CD4-positive, alpha-beta memory T cell (primary cell): Measurements from ENCODE around the gene SF3B1. TPM values are rescaled to one million over a fixed set of nuclear protein-coding genes. Genes with fewer than 3 reads are reported as not detected.

Source experiments
- CTCF ChIA-PET: fragments of 350-600 bp; sonication (Branson Sonifier 250); formaldehyde crosslinking; loops from one replicate; lab custom pipeline; 2021; ENCODE audit warnings: inconsistent platforms; ENCODE audit not compliant: partially characterized antibody; lab: Charles Lee
- POLR2A ChIA-PET: fragments of 350-600 bp; sonication (Branson Sonifier 250); formaldehyde crosslinking; loops from one replicate; lab custom pipeline; 2021; ENCODE audit not compliant: partially characterized antibody; lab: Charles Lee
- DNase-seq, 5 donors: peaks; one replicate each; pipeline versions ENCODE4 v3.0.0 to v3.0.0-alpha.2; 2020 to 2022; ENCODE audit warnings: mixed read lengths in 1 of 5
- H3K27ac ChIP-seq: one replicate; pipeline ENCODE4 v1.7.0; 2013; ENCODE audit warnings: low read depth, low read length
- H3K27me3 ChIP-seq: 2 replicates; pipeline ENCODE4 v1.7.0; 2013; ENCODE audit warnings: mild to moderate bottlenecking, low read length, moderate library complexity; ENCODE audit not compliant: insufficient read depth
- H3K36me3 ChIP-seq: 2 replicates; pipeline ENCODE4 v1.7.0; 2013; ENCODE audit warnings: mild to moderate bottlenecking, low read length, moderate library complexity; ENCODE audit not compliant: insufficient read depth
- H3K4me1 ChIP-seq: 2 replicates; pipeline ENCODE4 v1.7.0; 2013; ENCODE audit warnings: mild to moderate bottlenecking, low read length, moderate library complexity; ENCODE audit not compliant: insufficient read depth
- H3K4me3 ChIP-seq, 2 donors: one replicate each; pipeline ENCODE4 v1.7.0; 2013; ENCODE audit warnings: low read length in 2 of 2, mild to moderate bottlenecking in 1 of 2
- H3K9me3 ChIP-seq, 2 donors: one replicate each; pipeline ENCODE4 v1.7.0; 2013; ENCODE audit warnings: low read length in 2 of 2, control low read depth in 1 of 2; ENCODE audit not compliant: control insufficient read depth in 1 of 2
- H3K27ac Mint-ChIP-seq, 7 donors: one replicate each; pipeline ENCODE4 v1.8.0; 2020 to 2021; ENCODE audit warnings: mixed read lengths in 7 of 7, mild to moderate bottlenecking in 6 of 7, inconsistent platforms in 3 of 7, moderate library complexity in 3 of 7
- H3K27me3 Mint-ChIP-seq, 2 donors: one replicate each; pipeline ENCODE4 v1.8.0; 2020 to 2021; ENCODE audit warnings: mixed read lengths in 2 of 2
- H3K36me3 Mint-ChIP-seq, 2 donors: one replicate each; pipeline ENCODE4 v1.8.0; 2020 to 2021; ENCODE audit warnings: mixed read lengths in 2 of 2, inconsistent platforms in 1 of 2, mild to moderate bottlenecking in 1 of 2
- H3K4me1 Mint-ChIP-seq, 4 donors: one replicate each; pipeline ENCODE4 v1.8.0; 2020 to 2021; ENCODE audit warnings: mixed read lengths in 4 of 4, mild to moderate bottlenecking in 1 of 4
- H3K4me3 Mint-ChIP-seq, 8 donors: one replicate each; pipeline ENCODE4 v1.8.0; 2020 to 2021; ENCODE audit warnings: mixed read lengths in 8 of 8, mild to moderate bottlenecking in 7 of 8, moderate library complexity in 6 of 8, inconsistent platforms in 3 of 8
- H3K9me3 Mint-ChIP-seq, 8 donors: one replicate each; pipeline ENCODE4 v1.8.0; 2020 to 2021; ENCODE audit warnings: mixed read lengths in 8 of 8, mild to moderate bottlenecking in 5 of 8, inconsistent platforms in 3 of 8, moderate library complexity in 1 of 8
- intact Hi-C: fragments of 100-400 bp; cut with micrococcal nuclease; formaldehyde crosslinking; loops from one replicate; pipeline ENCODE4 v1.15.1; 2023
- polyA plus RNA-seq, 2 donors: library from polyadenylated mRNA; unstranded; fragments of 300-500 nt; fragmentation: Illumina TruSeq; gene quantifications; one replicate each; pipeline ENCODE4 v1.2.3, GENCODE V29; 2021
- total RNA-seq, 2 experiments: library from RNA; stranded (reverse); gene quantifications; one replicate each; pipeline ENCODE4 v1.2.3, GENCODE V29; 2021

Gene SF3B1
- total and polyA plus RNA-seq, 4 experiments from 2014 or later: 103 to 604 (median 378) TPM

DNA sequence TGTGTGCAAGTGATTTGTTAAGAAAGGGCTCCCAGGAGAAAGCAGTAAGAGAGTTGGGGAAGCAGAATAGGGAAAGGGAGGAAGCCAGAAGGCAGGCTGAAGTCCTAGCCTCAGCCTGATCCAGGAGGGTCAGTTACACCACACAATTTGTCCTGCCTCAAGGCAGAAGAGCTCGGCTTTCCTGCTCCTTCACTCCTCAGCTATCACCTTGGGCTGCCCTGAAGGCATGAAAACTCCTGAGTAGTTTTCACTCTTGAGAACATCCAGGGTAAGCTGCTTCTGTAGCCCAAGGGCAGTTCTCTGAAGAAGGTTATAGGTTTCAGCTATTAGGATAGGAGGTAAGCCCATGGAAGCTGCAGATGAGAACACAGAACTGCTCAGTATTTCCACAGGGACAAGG, 76.8 kb downstream of the SF3B1 start:
- H3K4me3 ChIP-seq: no peak overlapping the region
- intact Hi-C loops: loop anchor here (2.0 to 5.0 kb wide), 2 partner anchors 29 to 46 kb away; partner anchors contain the start of gene ANKRD44
- peaks cover 12 to 21% (median 16%) of the 10 kb centered on the region in 4 donors for H3K4me1 Mint-ChIP-seq
- no peaks in the 10 kb centered on the region for H3K36me3 Mint-ChIP-seq
- peak overlapping the region in 1 of 7 donors; percentile 52 for H3K27ac Mint-ChIP-seq
- ChIA-PET POLR2A (interaction anchor here (1.5 kb wide), 1 partner anchor 49 kb away, joined by 6 read pairs; no protein-coding TSS in a partner anchor), CTCF (interaction anchor here (0.7 to 4.0 kb wide), 8 partner anchors 17 to 245 kb away, joined by 3 to 21 read pairs (median 6); no protein-coding TSS in a partner anchor)
- H3K27me3 ChIP-seq: no peaks in the 10 kb centered on the region
- H3K9me3 ChIP-seq: no peaks in the 10 kb centered on the region
- no peaks in the 10 kb centered on the region for H3K36me3 ChIP-seq
- no peak overlapping the region for H3K4me3 Mint-ChIP-seq
- DNase-seq: no peak
- H3K9me3 Mint-ChIP-seq: peaks cover 0 to 2% (median 0%) of the 10 kb centered on the region in 8 donors
- no peaks in the 10 kb centered on the region for H3K27me3 Mint-ChIP-seq
- peaks cover 12% of the 10 kb centered on the region for H3K4me1 ChIP-seq
- no peak overlapping the region for H3K27ac ChIP-seq

DNA sequence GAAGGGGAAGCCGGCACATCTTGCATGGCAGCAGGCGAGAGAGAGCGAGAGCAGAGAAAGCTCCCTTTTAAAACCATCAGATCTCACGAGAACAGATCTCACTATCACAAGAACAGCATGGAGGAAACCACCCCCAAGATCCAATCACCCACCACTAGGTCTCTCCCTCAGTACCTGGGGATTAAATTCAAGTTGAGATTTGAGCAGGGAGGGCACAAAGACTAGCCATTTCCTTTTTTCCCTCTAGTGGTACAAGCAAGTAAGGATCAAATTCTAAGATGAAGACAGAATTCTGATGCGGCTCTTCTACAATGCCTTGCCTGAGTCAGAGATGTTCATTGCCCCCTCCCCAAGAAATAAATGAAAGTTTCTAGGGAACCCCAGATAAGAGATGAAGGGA, 78.7 kb downstream of the SF3B1 start:
- CTCF ChIA-PET: interaction anchor here (0.8 to 4.0 kb wide), 5 partner anchors 11 to 166 kb away, joined by 3 to 21 read pairs (median 5); no protein-coding TSS in a partner anchor
- Histone ChIP-seq H3K4me1 (peaks cover 12% of the 10 kb centered on the region), H3K27ac (no peak overlapping the region), H3K27me3 (no peaks in the 10 kb centered on the region), H3K9me3 (no peaks in the 10 kb centered on the region), H3K36me3 (no peaks in the 10 kb centered on the region), H3K4me3 (no peak overlapping the region)
- Mint-ChIP-seq H3K36me3 (no peaks in the 10 kb centered on the region), H3K27me3 (no peaks in the 10 kb centered on the region), H3K9me3 (peaks cover 0 to 2% (median 0%) of the 10 kb centered on the region in 8 donors), H3K4me1 (peaks cover 12 to 21% (median 16%) of the 10 kb centered on the region in 4 donors), H3K4me3 (peak overlapping the region in 6 of 8 donors; percentile 33 to 77 (median 48)), H3K27ac (peak overlapping the region in 2 of 7 donors; percentile 40 to 66)
- intact Hi-C loops: loop anchor here (5.0 kb wide), 1 partner anchor 44 kb away; the partner anchor contains the start of gene ANKRD44
- POLR2A ChIA-PET: interaction anchor here (1.3 kb wide), 1 partner anchor 165 kb away, joined by 3 read pairs; no protein-coding TSS in a partner anchor
- DNase-seq: peak in 4 of 5 donors; percentile 7 to 28 (median 21)

DNA sequence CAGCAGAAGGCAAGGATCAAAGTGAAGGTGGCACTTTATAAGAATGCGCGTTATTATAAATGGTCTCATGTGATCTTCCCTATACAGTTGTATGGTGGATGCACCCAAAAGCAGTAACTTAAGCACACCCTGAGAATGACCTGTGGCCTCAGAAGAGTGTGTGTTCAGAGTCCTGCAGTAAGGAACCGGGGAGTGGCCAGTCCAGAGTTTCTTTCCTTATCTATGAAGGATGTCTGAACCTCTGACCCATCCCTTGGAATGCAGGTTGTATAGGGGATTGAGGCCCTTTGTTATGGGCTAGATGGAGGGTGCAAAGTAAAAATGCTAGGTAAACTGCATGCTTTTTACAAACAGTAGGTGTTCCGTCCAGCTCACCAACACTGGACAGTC, 80.7 kb downstream of the SF3B1 start:
- intact Hi-C loops: no loop called here
- H3K9me3 ChIP-seq: no peaks in the 10 kb centered on the region
- H3K9me3 Mint-ChIP-seq: peaks cover 0 to 2% (median 0%) of the 10 kb centered on the region in 8 donors
- H3K27ac Mint-ChIP-seq: no peak overlapping the region
- ChIA-PET POLR2A (no interaction called here), CTCF (interaction anchor here (1.0 to 1.4 kb wide), 3 partner anchors 9 to 241 kb away, joined by 3 to 4 read pairs (median 3); no protein-coding TSS in a partner anchor)
- H3K4me1 Mint-ChIP-seq: peaks cover 11 to 15% (median 12%) of the 10 kb centered on the region in 4 donors
- H3K4me1 ChIP-seq: peaks cover 7% of the 10 kb centered on the region
- H3K27me3 ChIP-seq: no peaks in the 10 kb centered on the region
- H3K36me3 Mint-ChIP-seq: peaks cover 0 to 3% of the 10 kb centered on the region in 2 donors
- no peak overlapping the region for H3K4me3 ChIP-seq
- no peaks in the 10 kb centered on the region for H3K27me3 Mint-ChIP-seq
- no peak overlapping the region for H3K27ac ChIP-seq
- H3K36me3 ChIP-seq: no peaks in the 10 kb centered on the region
- peak overlapping the region in 1 of 8 donors; percentile 2 for H3K4me3 Mint-ChIP-seq
- no peak for DNase-seq

DNA sequence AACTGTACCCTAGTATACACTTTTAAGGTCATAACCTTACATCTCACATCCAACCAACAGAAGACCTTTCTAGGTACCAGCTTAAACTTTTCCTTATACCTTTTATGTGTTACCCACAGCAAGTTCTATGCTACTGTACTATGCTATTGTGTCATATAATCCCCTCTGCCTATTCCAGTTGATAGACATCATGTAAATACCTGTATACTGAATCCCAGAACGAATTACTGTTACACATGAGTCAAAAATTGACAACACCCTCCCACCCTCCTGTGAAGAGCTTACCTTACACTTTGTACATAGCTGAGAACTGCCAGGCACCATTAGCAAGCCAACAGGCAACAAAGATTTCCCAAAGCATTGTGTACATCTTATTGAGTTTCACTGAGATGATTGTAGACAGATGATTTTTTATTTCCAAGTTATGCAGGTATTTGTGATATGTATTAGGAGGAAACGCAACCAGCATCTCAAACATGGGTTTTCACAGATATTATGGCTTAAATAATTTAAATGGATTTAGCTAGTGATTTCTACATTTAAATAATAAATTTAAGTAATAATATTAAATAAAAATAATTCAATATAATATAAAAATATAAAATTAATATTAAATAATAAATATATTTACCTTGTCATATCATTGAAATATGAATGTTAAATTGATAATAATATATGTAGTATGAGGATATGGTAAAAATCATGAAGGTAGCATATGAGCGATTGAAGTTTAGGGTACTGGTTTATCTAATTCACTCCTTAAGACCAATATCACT, 81.2 kb downstream of the SF3B1 start:
- Histone ChIP-seq H3K4me1 (peaks cover 1% of the 10 kb centered on the region), H3K4me3 (no peak overlapping the region), H3K9me3 (no peaks in the 10 kb centered on the region), H3K27me3 (no peaks in the 10 kb centered on the region), H3K27ac (no peak overlapping the region), H3K36me3 (no peaks in the 10 kb centered on the region)
- DNase-seq: no peak
- Mint-ChIP-seq H3K27ac (no peak overlapping the region), H3K4me3 (no peak overlapping the region), H3K9me3 (peaks cover 0 to 2% (median 0%) of the 10 kb centered on the region in 8 donors), H3K36me3 (peaks cover 0 to 3% of the 10 kb centered on the region in 2 donors), H3K4me1 (peaks cover 6 to 10% (median 6%) of the 10 kb centered on the region in 4 donors), H3K27me3 (no peaks in the 10 kb centered on the region)
- CTCF ChIA-PET: interaction anchor here (1.2 to 1.4 kb wide), 3 partner anchors 8 to 240 kb away, joined by 3 to 4 read pairs (median 4); no protein-coding TSS in a partner anchor
- POLR2A ChIA-PET: no interaction called here
- intact Hi-C loops: no loop called here

DNA sequence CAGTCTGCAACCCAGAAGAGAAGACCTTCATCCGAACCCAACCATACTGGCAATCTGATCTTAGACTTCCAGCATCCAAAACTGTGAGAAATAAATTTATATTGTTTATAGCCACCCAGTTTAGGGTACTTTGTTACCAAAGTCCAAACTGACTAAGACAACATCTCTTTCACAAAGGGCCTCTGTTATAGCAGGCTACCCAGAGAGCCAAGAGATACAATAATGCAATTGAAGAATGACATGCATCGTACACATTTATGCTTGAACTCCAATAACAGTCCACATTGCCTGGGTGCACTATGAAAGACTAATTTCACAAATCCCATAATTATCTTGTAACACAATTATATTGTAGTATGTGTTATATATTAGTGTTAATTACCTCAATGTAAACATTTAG, 85.1 kb downstream of the SF3B1 start:
- Histone ChIP-seq H3K36me3 (no peaks in the 10 kb centered on the region), H3K27ac (no peak overlapping the region), H3K4me3 (no peak overlapping the region), H3K9me3 (no peaks in the 10 kb centered on the region), H3K4me1 (no peaks in the 10 kb centered on the region), H3K27me3 (no peaks in the 10 kb centered on the region)
- Mint-ChIP-seq H3K9me3 (no peaks in the 10 kb centered on the region), H3K4me3 (no peak overlapping the region), H3K36me3 (peaks cover 0 to 3% of the 10 kb centered on the region in 2 donors), H3K27me3 (no peaks in the 10 kb centered on the region), H3K27ac (no peak overlapping the region), H3K4me1 (peaks cover 0 to 2% (median under 1%) of the 10 kb centered on the region in 4 donors)
- CTCF ChIA-PET: interaction anchor here (0.7 to 1.2 kb wide), 3 partner anchors 77 to 275 kb away, joined by 3 read pairs; no protein-coding TSS in a partner anchor
- no peak for DNase-seq
- POLR2A ChIA-PET: no interaction called here
- intact Hi-C loops: no loop called here

DNA sequence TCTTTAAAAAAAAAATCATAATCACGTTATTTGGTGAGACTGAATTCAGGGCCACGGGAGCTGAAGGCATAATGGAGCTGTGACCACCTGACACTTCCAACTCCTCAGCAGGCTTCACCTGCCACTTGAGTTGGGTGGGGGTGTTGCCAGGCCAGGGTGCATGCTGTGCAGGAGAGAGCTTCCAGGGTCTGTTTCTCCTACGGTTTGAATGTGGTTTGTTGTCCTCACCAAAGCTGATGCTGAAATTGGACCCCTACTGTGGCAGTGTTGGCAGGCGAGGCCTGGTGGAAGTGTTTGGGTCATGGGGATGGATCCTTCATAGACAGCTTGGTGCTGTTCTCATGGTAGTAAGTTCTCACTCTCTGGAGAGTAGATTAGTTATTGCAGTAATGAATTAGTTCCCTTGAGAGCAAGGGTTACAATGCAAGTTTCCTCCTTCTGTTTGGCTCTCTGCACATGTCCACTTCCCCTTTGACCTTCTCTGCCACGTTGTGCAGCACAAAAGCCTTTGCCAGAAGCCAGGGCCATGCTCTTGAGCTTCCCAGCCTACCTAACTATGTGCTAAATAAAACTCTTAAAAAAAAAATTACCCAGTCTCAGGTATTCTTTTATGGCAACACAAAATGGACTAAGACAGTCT, 86.0 kb downstream of the SF3B1 start:
- no peak overlapping the region for H3K27ac ChIP-seq
- H3K27me3 Mint-ChIP-seq: no peaks in the 10 kb centered on the region
- no peak overlapping the region for H3K4me3 Mint-ChIP-seq
- no peaks in the 10 kb centered on the region for H3K27me3 ChIP-seq
- H3K27ac Mint-ChIP-seq: no peak overlapping the region
- no peaks in the 10 kb centered on the region for H3K4me1 ChIP-seq
- POLR2A ChIA-PET: interaction anchor here (0.8 kb wide), 1 partner anchor 19 kb away, joined by 3 read pairs; no protein-coding TSS in a partner anchor
- peaks cover 0 to 2% (median under 1%) of the 10 kb centered on the region in 4 donors for H3K4me1 Mint-ChIP-seq
- H3K4me3 ChIP-seq: no peak overlapping the region
- H3K9me3 ChIP-seq: no peaks in the 10 kb centered on the region
- CTCF ChIA-PET: no interaction called here
- DNase-seq: no peak
- peaks cover 0 to 3% of the 10 kb centered on the region in 2 donors for H3K36me3 Mint-ChIP-seq
- H3K36me3 ChIP-seq: no peaks in the 10 kb centered on the region
- intact Hi-C loops: no loop called here
- H3K9me3 Mint-ChIP-seq: no peaks in the 10 kb centered on the region
